ENCODE results near the gene HLA-E.
"Not testable (repeated sequence)": the region's sequence is repeated elsewhere in the genome, so short reads cannot be mapped to it uniquely, and the experiment has no call there.

The HLA-E gene

DNA sequence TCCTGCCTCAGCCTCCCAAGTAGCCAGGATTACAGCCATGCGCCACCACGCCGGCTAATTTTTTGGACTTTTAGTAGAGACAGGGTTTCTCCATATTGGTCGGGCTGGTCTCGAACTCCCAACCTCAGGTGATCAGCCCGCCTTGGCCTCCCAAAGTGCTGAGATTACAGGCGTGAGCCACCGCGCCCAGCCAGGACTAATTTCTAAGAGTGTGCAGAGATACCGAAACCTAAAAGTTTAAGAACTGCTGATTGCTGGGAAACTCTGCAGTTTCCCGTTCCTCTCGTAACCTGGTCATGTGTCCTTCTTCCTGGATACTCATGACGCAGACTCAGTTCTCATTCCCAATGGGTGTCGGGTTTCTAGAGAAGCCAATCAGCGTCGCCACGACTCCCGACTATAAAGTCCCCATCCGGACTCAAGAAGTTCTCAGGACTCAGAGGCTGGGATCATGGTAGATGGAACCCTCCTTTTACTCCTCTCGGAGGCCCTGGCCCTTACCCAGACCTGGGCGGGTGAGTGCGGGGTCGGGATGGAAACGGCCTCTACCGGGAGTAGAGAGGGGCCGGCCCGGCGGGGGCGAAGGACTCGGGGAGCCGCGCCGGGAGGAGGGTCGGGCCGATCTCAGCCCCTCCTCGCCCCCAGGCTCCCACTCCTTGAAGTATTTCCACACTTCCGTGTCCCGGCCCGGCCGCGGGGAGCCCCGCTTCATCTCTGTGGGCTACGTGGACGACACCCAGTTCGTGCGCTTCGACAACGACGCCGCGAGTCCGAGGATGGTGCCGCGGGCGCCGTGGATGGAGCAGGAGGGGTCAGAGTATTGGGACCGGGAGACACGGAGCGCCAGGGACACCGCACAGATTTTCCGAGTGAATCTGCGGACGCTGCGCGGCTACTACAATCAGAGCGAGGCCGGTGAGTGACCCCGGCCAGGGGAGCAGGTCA, at the start of gene HLA-E:
HLA-E (plus strand) TSS at position 429 of the 945 bp plus-strand sequence; CDS start at position 452, 23 bp downstream.
- peak; percentile 76 for DNase-seq

DNA sequence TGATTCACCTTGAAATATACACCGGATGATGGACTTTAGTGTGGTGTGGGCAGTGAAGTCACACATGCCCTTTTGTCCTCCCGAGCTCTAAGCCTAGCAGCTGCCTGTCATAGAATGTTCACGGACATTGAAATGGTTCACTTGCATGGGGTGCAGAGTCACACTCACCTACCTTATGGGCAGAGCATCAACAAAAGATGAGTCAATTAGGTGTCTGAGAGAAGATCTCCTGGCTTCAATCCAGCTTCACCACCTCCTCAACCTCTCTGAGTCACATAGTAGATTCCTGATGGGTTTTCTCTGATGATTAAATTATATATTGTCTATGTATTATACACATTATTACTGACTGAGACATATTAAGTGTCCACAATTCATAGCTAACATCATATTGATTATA, 48.1 kb upstream of the HLA-E start:
- no peak for DNase-seq

DNA sequence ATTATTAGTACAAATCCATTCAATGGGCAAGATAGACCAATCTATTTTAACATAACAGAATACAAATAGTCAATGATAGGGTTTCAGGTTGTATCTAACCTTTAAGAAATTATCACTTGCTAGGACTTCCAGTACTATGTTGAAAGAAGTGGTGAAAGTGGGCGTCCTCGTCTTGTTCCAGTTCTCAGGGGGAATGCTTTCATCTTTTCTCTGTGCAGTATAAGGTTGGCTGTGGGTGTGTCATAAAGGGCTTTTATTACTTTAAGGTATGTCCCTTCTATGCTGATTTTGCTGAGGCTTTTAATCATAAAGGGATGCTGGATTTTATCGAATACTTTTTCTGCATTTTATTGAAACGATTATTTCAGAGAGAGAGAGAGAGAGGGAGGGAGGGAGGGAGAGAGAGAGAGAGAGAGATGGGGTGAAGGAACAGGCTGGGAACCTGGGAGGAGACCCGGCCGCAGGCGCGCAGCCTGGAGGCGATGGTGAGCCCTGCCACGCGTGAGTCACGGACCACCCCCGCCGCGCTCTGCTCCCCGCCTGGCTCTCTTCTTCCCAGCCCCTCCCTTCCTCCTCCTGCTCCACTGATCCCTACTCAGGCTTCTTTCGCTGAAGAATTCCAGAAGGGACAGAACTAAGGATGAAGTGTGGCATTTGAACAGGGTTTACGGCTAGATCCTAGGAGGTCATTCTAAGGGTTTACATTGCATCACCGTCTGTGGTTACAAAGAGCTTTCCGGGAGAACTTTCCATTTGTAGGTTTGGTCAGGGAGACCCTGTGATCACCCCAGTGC, 45.5 kb upstream of the HLA-E start:
- no peak for DNase-seq

DNA sequence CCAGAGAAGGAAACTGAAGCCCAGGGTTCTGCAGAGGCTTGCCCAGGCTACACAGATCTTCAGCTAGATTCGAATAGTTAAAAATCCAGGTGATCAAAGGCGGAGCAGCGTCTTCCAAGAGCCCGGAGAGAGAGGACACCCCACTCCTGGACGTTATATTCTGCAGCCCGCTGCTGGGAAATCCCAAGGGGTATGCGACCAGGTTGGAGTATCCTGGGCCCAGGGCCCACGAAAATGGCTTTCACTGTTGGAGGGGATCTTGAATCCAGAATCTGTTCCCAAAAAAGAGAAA, 44.9 kb upstream of the HLA-E start:
- no peak for DNase-seq

DNA sequence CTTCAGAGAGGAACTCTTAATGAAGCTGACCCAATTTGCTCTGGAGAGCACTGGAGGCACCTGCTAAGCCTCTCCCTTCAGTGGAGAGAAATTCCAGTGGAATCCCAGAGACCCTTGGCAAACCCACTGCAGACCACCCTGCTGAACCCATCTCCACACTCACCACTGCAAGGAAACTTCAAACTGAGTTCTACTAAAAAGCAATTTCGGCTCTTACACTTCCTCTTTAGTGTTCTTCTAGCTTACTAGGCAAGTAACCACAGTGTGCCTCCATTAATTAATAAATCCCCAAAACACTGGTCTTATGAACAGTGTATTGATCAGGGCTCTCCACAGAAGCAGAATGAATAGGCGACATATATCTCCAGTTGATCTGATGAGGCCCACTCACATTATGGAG, 43.0 kb upstream of the HLA-E start:
- no peak for DNase-seq

DNA sequence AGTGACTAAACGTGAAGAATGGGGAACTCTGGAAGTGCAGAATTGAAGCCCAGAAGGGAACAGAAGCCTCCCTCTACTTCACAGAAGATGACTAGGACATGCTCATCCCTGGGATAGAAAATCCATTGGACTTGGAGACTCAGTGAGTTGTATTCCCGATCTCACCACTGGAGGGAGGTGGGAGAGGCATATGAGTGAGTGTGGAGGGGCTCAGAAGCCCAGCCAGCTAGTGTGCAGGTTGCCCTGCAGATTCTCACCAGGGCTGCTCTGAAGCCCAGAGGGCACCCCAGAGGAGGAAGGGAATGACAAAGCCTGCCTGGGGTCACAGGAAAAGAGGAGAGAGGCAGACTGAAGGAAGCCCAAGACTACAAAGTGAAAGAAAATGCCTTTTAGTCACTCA, 42.1 kb upstream of the HLA-E start:
- DNase-seq, result no peak

DNA sequence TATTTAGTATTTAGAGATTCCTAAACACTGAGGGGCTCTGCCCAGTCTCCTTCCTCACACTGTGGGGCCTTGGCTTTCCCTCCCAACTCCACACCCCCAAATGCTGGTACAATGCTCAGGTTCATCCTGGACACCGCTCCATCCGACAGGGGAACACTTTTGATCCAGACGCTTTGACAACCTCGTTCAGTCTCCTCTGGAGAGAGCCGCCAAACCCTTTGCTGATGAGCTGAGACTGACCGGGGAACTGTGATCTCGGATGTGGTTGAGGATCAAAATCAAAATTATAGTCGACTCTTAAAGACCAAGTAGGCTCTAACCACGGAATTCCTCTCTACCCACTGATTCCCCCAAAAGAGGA, 38.8 kb upstream of the HLA-E start:
- DNase-seq, result no peak

DNA sequence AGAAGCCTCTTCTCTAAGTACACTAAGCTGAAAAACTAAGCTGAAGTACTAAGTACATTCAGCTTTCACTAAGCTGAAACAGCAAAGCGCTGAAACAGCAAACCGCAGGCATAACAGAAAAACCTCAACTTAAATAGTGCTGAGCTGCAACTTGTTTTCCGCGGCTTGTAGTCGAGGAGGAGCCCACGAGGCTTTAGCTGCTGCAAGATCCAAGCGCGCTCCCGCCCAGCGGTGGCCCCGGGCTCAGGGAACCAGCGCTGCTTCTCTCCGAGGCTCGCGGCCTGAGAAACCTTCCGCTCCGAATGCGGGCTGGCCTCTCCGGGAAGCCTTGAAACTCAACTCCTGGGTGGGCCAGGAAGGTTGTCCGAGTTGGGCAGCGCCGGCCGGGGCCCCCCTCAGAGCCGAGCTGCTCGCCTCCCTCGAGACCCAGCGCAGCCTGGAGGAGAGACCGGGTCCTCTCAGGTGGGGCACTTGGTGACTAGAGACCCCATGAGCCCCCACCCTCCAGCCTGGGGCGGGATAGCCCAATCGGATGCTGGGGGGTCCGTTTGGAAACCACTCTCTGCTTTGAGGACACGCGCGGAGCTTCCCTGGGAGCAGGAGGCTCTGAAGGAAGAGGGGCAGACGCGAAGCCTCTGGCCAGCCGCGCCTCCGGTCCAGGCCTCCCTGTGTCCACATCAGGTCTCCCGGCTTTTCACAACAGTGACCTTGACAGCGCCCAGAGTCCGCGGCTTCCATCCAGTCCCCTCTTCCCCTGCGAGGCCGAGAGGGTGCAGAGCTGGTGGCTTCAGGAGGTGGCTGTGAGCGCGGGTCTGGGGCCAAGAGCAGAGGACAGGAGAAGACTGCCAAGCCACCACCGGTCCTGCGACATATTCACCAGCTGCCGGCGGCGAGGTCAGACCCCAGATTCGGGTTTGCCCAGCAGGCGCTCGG, 38.1 kb upstream of the HLA-E start:
- peak; percentile 18 for DNase-seq

DNA sequence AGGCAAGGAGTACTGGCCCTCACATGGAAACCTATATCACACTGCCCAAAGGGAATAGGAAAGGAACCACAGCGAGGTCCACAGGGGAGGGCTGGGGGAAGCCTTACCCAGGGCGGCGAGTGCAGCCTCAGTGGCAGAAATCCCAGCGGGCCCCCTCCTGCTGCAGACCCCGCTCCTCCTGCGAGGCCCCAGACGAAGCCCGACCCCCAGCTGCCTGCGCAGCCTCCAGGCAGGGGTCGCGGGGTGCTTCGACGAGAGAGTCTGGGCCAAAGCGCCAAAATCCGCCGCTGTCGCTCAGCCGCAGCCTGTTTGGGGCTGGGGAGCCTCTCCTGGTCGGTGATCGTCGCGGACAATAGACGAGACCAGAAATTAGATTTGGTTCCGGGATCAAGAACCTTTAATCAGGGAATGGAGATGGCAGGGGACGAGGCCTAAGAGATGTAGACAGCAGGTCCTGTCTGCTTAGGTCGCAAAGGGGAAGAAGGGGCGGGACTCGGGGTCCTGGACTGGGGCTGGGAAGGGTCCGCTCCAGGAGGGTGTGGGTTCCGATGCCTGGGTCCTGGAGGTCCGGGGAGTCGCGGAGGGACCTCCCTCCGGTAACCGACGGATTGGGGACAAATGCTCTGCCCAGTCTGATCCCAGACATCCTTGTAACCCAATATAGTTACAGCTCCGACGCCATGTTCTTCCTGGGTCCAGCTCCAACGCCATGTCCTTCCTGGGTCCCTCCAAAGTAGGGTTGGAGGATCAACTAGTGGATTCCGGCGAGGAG, 36.4 kb upstream of the HLA-E start:
- DNase-seq, result no peak

DNA sequence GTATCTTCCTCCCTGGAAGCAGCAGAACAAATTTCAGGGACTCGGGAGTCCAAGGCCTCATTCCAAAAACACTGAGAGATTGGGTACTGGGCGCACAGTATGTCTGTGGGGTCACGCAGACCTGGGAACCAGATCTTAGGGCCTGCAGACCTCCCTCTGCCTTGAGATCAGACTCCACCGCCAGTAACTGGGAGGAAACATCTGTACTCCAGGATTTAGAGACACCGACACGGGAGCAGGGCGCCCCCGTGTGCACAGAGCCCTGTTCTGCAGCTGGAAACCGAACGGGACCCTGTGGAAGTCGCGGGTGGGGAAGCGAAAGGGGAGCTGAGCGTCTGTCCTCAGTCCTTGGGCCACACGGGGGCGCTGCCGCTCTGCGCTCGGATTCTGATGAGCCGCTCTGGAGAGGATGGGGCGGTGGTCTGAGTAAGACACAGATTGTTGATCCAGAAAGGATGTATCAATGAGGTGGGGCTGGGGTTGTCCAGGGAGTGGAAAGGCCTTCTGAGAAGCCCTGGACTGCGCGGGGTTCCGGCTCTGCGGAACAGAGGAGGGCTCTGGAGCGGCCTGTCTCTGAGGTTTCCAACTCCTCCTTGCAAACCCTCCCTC, 35.7 kb upstream of the HLA-E start:
- DNase-seq, result peak; percentile 30

DNA sequence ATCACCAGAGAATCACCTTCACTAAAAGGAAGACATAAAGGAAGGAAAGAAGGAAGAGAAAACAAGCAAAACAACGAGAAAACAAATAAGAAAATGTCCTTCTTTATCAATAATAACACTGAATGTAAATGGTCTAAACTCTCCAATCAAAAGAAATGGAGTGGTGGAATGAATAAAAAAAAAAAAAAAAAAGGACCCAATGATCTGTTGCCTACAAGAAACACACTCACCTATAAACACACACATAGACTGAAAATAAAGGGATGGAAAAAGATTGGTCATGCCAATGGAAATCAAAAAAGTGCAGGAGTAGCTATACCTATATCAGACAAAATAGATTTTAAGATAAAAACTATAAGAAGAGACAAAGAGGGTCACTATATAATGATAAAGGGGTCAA, 30.2 kb upstream of the HLA-E start:
- DNase-seq, result no peak

DNA sequence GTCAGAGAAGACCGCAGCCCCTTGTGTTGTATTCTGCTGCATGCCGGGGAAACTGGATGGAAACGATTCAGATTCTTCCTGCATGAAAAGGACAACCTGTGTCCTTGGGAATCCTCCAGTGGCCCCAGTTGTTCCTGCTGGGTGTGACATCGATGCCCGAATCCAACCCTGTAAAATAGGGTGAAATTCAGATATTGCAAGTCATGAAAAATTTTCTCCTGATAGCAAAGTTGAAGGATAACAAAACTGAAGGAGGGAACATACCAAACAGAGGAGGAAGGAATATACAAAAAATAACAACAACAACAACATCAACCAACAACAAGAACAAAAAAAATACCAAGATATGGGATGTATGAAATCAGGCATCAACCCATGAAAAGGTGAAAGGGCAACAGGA, 28.3 kb upstream of the HLA-E start:
- no peak for DNase-seq

DNA sequence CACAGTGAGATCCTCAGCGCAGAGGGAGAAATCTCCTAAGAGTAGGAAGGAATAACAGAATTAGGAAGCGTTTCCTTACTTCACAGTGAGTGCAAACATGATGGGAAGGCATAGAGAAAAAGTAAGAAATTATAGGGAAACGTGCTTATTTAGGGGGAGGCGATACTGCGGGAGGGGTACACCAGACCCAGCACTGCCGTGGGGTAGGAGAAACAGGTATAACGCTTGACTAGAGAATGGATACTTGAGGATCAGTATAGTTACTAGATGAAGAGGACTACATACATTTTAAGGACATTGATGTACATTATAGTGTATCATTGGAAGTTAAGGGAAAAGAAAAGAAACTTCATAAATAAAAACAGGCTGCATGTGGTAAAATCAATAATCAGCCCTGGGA, 26.8 kb upstream of the HLA-E start:
- no peak for DNase-seq

DNA sequence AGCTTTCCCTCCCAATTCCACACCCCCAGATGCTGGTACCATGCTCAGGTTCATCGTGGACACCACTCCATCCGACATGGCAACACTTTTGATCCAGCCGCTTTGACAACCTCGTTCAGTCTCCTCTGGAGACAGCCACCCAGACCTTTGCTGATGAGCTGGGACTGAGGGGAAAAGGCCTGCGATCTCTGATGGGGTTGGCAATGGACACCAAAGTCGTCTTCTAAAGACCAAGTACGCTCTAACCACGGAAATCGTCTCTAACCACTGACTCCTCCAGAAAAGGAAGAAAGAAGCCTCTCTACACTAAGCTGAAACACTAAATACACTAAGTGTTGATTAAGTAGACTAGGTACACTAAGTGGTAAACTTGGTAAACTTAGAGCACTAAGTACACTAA, 26.1 kb upstream of the HLA-E start:
- no peak for DNase-seq

DNA sequence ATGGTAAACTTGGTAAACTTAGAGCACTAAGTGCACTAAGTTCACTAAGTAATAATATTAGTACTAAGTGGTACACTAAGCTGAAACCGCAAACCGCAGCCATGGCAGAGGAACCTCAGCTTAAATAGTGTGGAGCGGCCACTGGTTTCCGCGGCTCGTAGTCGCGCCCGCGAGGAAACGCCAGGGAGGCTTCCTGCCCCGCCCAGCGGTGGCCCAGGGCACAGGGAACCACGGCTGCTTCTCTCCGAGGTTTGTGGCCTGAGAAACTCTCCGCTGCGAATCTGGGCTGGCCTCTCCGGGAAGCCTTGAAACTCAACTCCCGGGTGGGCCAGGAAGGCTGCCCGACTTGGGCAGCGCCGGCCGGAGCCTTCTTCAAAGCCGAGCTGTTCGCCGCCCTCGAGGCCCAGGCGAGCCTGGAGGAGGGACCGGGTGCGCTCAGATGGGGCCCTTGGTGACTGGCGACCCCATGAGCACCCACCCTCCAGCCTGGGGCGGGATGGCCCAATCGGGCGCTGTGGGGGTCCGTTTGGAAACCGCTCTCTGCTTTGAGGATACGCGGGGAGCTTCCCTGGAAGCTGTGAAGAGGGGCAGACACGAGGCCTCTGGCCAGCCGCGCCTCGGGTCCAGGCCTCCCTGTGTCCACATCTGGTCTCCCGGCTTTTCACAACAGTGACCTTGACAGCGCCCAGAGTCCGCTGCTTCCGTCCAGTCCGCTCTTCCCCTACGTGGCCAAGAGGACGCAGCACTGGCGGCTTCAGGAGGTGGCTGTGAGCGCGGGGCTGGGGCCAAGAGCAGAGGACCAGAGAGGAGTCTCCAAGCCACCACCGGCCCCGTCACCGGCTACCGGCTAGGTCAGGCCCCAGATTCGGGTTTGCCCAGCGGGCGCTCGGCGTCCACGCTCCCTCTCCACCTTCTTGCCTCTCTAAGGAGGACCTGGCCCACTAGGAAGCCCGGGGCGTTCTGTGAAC, 25.4 kb upstream of the HLA-E start:
- no peak for DNase-seq

DNA sequence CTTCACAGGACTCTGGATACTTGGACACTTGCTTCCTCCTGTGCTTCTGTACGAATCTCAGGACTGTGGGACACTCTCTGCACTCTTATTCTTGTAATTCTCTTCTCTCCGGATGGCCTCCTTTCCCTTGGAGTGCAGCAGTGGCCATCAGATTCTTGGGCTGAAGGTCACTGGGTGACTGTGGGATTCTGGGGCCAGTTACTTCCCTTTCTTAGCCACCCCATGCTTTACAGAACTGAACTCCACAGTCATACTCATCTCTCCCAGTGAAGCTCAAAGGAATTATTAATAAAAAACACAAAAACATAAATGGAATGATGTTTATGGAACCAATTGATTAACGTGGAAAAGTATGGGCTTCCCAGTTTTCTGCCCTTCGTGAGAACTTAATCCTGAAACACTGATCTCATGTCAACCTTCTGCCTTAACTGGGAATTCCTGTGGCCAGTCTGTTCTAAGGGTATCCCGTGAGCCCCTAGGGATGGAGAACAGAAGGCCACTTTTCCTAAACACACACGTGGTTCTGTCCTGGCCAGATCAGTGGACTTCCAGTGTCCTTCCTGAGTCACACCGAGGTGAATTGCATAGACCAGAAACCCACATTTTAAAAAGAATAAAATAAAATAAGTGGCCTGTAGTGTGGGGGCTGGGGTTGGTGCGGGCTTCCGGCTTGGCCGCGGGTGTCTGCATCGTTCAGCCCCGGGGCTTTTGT, 23.6 kb upstream of the HLA-E start:
- DNase-seq, result no peak

DNA sequence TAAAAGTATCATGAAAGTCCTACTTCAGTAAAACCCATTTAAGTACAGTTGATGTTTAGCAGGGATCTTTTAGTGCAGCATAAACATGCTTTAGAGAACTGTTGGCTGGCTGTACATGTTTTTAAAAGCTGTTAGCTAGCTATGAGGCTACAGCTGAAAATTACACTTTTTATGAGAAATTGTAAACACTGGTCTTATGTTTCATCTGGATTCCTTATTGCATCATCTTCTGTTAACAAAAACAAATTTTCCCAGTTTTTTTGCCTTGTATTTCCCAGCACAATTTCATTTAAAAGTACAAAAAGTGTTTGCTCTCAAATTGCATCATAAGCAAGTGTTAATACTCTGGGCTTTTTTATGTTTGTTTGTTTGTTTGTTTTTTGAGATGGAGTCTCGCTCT, 18.3 kb upstream of the HLA-E start:
- DNase-seq, result no peak

DNA sequence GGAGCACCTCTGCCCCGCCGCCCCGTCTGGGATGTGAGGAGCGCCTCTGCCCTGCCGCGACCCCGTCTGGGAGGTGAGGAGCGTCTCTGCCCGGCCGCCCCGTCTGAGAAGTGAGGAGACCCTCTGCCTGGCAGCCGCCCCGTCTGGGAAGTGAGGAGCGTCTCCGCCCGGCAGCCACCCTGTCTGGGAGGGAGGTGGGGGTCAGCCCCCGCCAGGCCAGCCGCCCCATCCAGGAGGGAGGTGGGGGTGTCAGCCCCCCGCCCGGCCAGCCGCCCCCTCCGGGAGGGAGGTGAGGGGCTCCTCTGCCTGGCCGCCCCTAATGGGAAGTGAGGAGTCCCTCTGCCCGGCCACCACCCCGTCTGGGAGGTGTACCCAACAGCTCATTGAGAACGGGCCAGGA, 14.2 kb upstream of the HLA-E start:
- not testable (repeated sequence) for DNase-seq

DNA sequence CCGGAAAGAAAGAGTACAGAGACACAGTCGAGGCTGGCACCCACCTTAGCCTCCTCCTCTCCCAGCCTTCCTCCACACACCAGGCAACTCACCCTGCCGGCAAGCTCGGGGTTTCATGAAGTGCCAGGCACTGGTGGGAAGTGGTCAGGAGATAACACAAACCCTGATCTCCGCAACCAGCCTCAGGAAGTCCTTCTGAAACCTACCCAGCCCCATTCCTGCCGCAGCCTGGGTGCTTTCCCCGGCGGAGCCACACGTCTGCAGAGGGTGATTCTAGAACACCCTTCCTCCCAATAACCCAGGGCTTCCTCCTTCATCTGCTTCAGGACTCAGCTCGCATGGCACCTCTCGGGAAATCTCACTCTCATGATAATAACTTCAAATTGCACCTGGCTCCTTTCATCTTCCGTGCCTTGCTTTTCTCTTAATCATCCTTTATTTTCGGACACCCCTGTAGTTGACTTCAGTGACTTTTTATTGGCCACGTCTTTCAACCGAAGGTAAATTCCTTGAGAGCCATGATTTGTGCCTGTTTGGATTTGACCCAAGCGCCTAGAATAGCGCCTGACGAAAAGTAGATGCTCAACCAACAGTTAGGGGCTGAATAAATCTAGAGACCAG, 8.7 kb upstream of the HLA-E start:
- DNase-seq, result no peak
